Pancreas (tissue), 10 donors: ENCODE data around the gene RASSF4. TPM values are rescaled to one million over a fixed set of nuclear protein-coding genes. Genes with fewer than 3 reads are reported as not detected.
A peak's percentile ranks its signal among the peaks of the same experiment; 100 is the strongest.

Experiments
- ATAC-seq, 4 donors: fragments of 200-7000 bp; cut with Tn5 transposase; one replicate each; pipeline versions ENCODE4 v1.8.0 to v1.9.1; 2020; ENCODE audit warnings: mild to moderate bottlenecking in 4 of 4, moderate library complexity in 4 of 4
- DNase-seq, 6 donors: peaks; one replicate each; pipeline ENCODE4 v3.0.0-alpha.2; 2020
- FAIRE-seq: peaks from 2 replicates; lab custom pipeline; 2012; peaks lifted over from hg19 to GRCh38; lab: Jason Lieb, UNC
- H3K27ac ChIP-seq, 4 donors: fragments of 200-600 bp; sonication (generic); 1 replicate in 3 of 4; 2 replicates in 1 of 4; pipeline versions ENCODE4 v1.5.0 to v1.8.0; 2020
- H3K27me3 ChIP-seq, 4 donors: fragments of 200-600 bp; one replicate each; pipeline ENCODE4 v1.8.0; 2021
- H3K36me3 ChIP-seq, 3 donors: fragments of 200-600 bp; sonication (generic) in 1 of 3; one replicate each; pipeline versions ENCODE4 v1.5.0 to v1.8.0; 2020 to 2021
- H3K4me1 ChIP-seq, 3 donors: fragments of 200-600 bp; one replicate each; pipeline ENCODE4 v1.8.0; 2021
- H3K4me3 ChIP-seq, 4 donors: fragments of 200-600 bp; sonication (generic) in 2 of 4; one replicate each; pipeline versions ENCODE4 v1.5.0 to v1.8.0; 2020 to 2021
- H3K9me3 ChIP-seq, 4 donors: fragments of 200-600 bp; one replicate each; pipeline ENCODE4 v1.8.0; 2021
- CTCF ChIP-seq, 4 donors: fragments of 200-600 bp; sonication (generic) in 3 of 4; IDR thresholded peaks; one replicate each; pipeline versions ENCODE4 v1.5.0 to v1.8.0; 2021; ENCODE audit warnings: antibody characterized with exemption in 4 of 4
- WGBS, 2 donors: extraction: QIAGEN DNeasy Blood & Tissue Kit; methylation state at CpG; one replicate each; pipeline ENCODE4 v1.1.7; 2013; 5-methylcytosine and 5-hydroxymethylcytosine counted together
- intact Hi-C, 3 donors: fragments of 100-400 bp; cut with DNase I; formaldehyde crosslinking; loops; one replicate each; pipeline versions ENCODE4 v1.11.1 to v1.14.2; 2022
- polyA plus RNA-seq, 2 donors: library from polyadenylated mRNA; stranded (reverse); fragments of 200-250 nt; gene quantifications; one replicate each; pipeline ENCODE4 v1.2.3, GENCODE V29; 2013
- total RNA-seq, 6 donors: library from RNA; stranded (reverse); fragmentation: NEBNext Ultra II Directional in 4 of 6; extraction: Animal tissue kit (Norgen Biotek cat#: 25700) in 4 of 6; gene quantifications; one replicate each; pipeline versions ENCODE4 v1.2.1 to v1.2.4, GENCODE V29; 2021 to 2023
- donor health status: healthy with polysubstance abuse.
- donor health status: DM: no; HTN: no; CAD: no; lungs with moderate emphysema.
- donor health status: DM: no; HTN: no; CAD: no.
- donor health status: control.
- donor health status: control.
- donor health status: Bipolar disorder and iron deficiency.
- donor health status: DM: yes; HTN: yes; CAD: no.
- donor health status: DM: no; HTN: no; CAD: no.
- donor health status: DM: no; HTN: no; CAD: no.
- donor health status: DM: yes; HTN: yes; CAD: no.

Gene RASSF4
- total and polyA plus RNA-seq, 8 donors = 13.9 to 100 (median 37.8) TPM

GRCh38 chr10:44923611-44924010 is 36.0 kb upstream of the RASSF4 start:
- no peak for ATAC-seq

GRCh38 chr10:44924261-44925040 is 35.2 kb upstream of the RASSF4 start:
- intact Hi-C loops = no loop called here
- no peaks in the 10 kb centered on the region for H3K9me3 ChIP-seq
- no peaks in the 10 kb centered on the region for H3K27me3 ChIP-seq
- no peak overlapping the region for H3K27ac ChIP-seq
- no peaks in the 10 kb centered on the region for H3K36me3 ChIP-seq
- FAIRE-seq (no peak), ATAC-seq (no peak), DNase-seq (peak in 1 of 6 donors; percentile 12)
- H3K4me1 ChIP-seq = peaks cover 0 to 5% (median 0%) of the 10 kb centered on the region in 3 donors
- H3K4me3 ChIP-seq = no peak overlapping the region
- TF ChIP-seq CTCF (IDR thresholded peaks at IDR 0.05) = no peak
- WGBS, 2 donors = 75 to 86% methylated on average over 21 of the region's 21 CpGs

More at GRCh38 chr10:44923611-44924010, 36.0 kb upstream of the RASSF4 start:
- Histone ChIP-seq H3K27me3 (no peaks in the 10 kb centered on the region), H3K4me3 (no peak overlapping the region), H3K4me1 (peaks cover 0 to 5% (median 0%) of the 10 kb centered on the region in 3 donors), H3K9me3 (no peaks in the 10 kb centered on the region), H3K27ac (no peak overlapping the region), H3K36me3 (no peaks in the 10 kb centered on the region)
- DNase-seq (peak in 1 of 6 donors; percentile 10), FAIRE-seq (no peak)
- intact Hi-C loops = no loop called here
- no peak for TF ChIP-seq CTCF (IDR thresholded peaks at IDR 0.05)
- 88 to 94% methylated on average over 3 of the region's 3 CpGs for WGBS, 2 donors

GRCh38 chr10:44925224-44925623 is 34.4 kb upstream of the RASSF4 start:
- WGBS, 2 donors = 65 to 70% methylated on average over 7 of the region's 7 CpGs
- H3K9me3 ChIP-seq = no peaks in the 10 kb centered on the region
- intact Hi-C loops = no loop called here
- no peaks in the 10 kb centered on the region for H3K27me3 ChIP-seq
- H3K4me3 ChIP-seq = no peak overlapping the region
- no peaks in the 10 kb centered on the region for H3K36me3 ChIP-seq
- H3K4me1 ChIP-seq = peaks cover 0 to 5% (median 0%) of the 10 kb centered on the region in 3 donors
- no peak for TF ChIP-seq CTCF (IDR thresholded peaks at IDR 0.05)
- DNase-seq = peak in 1 of 6 donors; percentile 37
- H3K27ac ChIP-seq = no peak overlapping the region
- FAIRE-seq = no peak
- ATAC-seq = peak in 3 of 4 donors; percentile 23 to 30 (median 28)

DNA sequence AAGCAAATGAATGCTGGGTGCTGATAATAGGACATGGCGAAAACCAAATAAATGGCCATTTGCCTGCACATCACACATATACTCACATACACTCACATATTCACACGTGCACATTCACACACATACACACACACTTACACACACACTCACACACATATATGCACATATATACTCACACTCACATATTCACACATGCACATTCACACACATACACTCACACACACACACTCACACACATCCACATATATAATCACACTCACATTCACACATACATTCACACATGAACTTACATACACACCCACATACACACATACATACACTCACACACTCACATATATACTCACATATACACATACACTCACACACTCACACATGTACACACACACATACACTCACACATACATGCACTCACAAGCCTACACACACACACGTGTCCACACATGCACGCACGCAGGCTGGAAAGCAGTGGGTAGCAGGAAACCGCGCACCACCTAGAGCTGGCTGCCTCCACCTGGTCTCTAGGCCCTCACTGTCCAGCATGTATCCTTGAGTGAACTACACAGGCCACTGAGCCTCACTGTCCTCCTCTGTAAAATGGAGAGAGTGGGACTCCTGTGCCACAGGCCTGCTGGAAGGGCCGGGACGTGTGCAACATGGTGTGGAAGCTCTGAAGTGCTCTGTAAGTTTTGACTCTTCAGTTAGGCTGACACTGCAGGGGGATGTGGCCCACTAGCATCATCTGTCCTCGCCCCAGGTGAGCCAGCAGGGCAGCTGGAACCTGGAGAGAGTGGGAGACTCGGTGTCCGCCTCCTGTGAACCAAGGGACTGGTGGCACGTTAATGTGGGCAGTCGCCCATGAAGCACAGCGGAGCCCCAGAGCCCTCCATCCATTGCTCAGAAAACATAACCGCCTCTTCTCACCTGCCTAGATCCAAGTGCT is 33.5 kb upstream of the RASSF4 start:
- no peaks in the 10 kb centered on the region for H3K36me3 ChIP-seq
- no peak for ATAC-seq
- peaks cover 0 to 5% (median 0%) of the 10 kb centered on the region in 3 donors for H3K4me1 ChIP-seq
- no peaks in the 10 kb centered on the region for H3K9me3 ChIP-seq
- no peak for TF ChIP-seq CTCF (IDR thresholded peaks at IDR 0.05)
- intact Hi-C loops = no loop called here
- H3K4me3 ChIP-seq = no peak overlapping the region
- WGBS, 2 donors = 90 to 94% methylated on average over 16 of the region's 16 CpGs
- no peak overlapping the region for H3K27ac ChIP-seq
- FAIRE-seq = no peak
- H3K27me3 ChIP-seq = no peaks in the 10 kb centered on the region
- peak in 1 of 6 donors; percentile 12 for DNase-seq
